Chondrocyte (in vitro differentiated cells): ENCODE data around the gene NINJ2. TPM values are rescaled to one million over a fixed set of nuclear protein-coding genes. Genes with fewer than 3 reads are reported as not detected.

Experiments used
- DNase-seq: peaks from one replicate; pipeline ENCODE4 v3.0.0; 2021; ENCODE audit warnings: mixed read lengths, low spot score
- H3K27ac Mint-ChIP-seq: one replicate; pipeline ENCODE4 v1.8.0; 2021; ENCODE audit warnings: mild to moderate bottlenecking, moderate library complexity, mixed read lengths; ENCODE audit not compliant: unreplicated experiment
- H3K27me3 Mint-ChIP-seq: 2 replicates; pipeline ENCODE4 v1.8.0; 2021; ENCODE audit warnings: low read depth, mixed read lengths
- H3K36me3 Mint-ChIP-seq: 2 replicates; pipeline ENCODE4 v1.8.0; 2021; ENCODE audit warnings: low read depth, mixed read lengths
- H3K4me1 Mint-ChIP-seq: 2 replicates; pipeline ENCODE4 v1.8.0; 2021; ENCODE audit warnings: low read depth, mild to moderate bottlenecking, mixed read lengths
- H3K4me3 Mint-ChIP-seq: one replicate; pipeline ENCODE4 v1.8.0; 2021; ENCODE audit warnings: mild to moderate bottlenecking, moderate library complexity, mixed read lengths; ENCODE audit not compliant: unreplicated experiment
- H3K9me3 Mint-ChIP-seq: 2 replicates; pipeline ENCODE4 v1.8.0; 2021; ENCODE audit warnings: low read depth, mixed read lengths
- CTCF ChIP-seq: fragments of 200-600 bp; sonication (generic); IDR thresholded peaks from 2 replicates; pipeline ENCODE4 v1.5.0; 2021; ENCODE audit warnings: antibody characterized with exemption, mild to moderate bottlenecking, moderate library complexity
- total RNA-seq: library from RNA; stranded (reverse); gene quantifications from 3 replicates; pipeline ENCODE4 v1.2.1, GENCODE V29; 2021

NINJ2 gene
- total RNA-seq, 1 donor from 2014 or later: 2.1 TPM

- H3K36me3 Mint-ChIP-seq: no peaks in the 10 kb centered on the region
- TF ChIP-seq CTCF: no peak
- H3K4me3 Mint-ChIP-seq: no peak overlapping the region
- no peaks in the 10 kb centered on the region for H3K9me3 Mint-ChIP-seq
- no peaks in the 10 kb centered on the region for H3K27me3 Mint-ChIP-seq
- peaks cover 43% of the 10 kb centered on the region for H3K4me1 Mint-ChIP-seq
- DNase-seq: peak; percentile 44
- H3K27ac Mint-ChIP-seq: no peak overlapping the region
Observed at GRCh38 chr12:608413-608812, 54.8 kb downstream of the NINJ2 start.

- Mint-ChIP-seq H3K27me3 (no peaks in the 10 kb centered on the region), H3K9me3 (no peaks in the 10 kb centered on the region), H3K27ac (no peak overlapping the region), H3K4me1 (peaks cover 43% of the 10 kb centered on the region), H3K4me3 (no peak overlapping the region), H3K36me3 (no peaks in the 10 kb centered on the region)
- no peak for TF ChIP-seq CTCF
- peak; percentile 40 for DNase-seq
Observed at GRCh38 chr12:607541-608001, 55.7 kb downstream of the NINJ2 start.

DNA sequence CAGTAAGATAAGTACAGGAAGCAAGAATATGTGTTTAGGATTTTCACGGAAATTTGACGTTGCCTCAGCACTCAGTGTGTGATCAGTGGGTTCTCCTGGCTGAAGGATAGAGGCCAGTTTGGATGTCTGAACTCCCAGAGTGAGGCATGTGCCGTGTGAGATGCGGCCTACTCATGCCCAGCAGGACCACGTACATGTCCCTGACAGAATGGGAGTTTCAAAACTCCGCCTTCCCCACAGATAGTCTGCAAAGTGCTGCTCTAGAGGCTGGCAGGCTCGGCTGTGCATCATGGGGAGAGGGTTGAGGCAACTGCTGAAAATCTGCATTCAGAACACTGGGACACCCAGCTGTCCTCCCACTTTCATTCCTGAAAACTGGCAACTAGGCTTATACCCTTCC lies 58.3 kb downstream of the NINJ2 start:
- peak; percentile 44 for DNase-seq
- Mint-ChIP-seq H3K27ac (no peak overlapping the region), H3K4me1 (peaks cover 34% of the 10 kb centered on the region), H3K36me3 (no peaks in the 10 kb centered on the region), H3K9me3 (no peaks in the 10 kb centered on the region), H3K4me3 (no peak overlapping the region), H3K27me3 (no peaks in the 10 kb centered on the region)
- no peak for TF ChIP-seq CTCF

GRCh38 chr12:602700-603068 lies 60.6 kb downstream of the NINJ2 start:
- Mint-ChIP-seq H3K4me3 (no peak overlapping the region), H3K27me3 (no peaks in the 10 kb centered on the region), H3K36me3 (no peaks in the 10 kb centered on the region), H3K9me3 (no peaks in the 10 kb centered on the region), H3K4me1 (peaks cover 35% of the 10 kb centered on the region), H3K27ac (no peak overlapping the region)
- DNase-seq: no peak
- TF ChIP-seq CTCF: no peak

DNA sequence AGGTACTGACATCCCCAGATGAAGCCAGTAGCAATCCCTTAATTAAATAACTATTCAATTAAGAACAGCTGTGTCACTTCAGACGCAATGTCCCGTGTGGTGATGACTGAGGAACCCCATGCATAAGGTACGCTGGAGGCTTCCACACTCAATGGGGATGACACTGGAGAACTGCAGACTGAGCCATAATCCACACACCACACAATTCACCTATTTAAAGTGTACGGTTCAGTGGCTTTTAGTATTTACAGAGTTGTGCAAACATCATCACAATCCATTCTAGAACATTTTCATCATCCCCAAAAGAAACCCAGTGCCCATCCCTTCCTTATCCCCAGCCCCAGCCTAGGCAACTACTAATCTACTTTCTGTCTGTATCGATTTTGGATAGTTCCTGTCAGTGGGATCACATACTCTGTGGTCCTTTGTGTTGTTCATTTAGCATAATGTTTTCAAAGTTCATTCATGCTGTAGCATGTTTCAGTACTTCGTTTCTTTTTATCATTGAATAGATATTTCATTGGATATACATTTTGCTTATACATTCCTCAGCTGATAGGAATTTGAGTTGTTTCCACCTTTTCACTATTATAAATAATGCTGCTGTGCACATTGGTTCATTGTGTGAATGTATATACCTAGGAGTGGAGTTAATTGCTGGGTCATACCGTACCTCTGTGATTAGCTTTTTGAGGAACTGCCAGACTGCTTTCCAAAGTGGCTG lies 61.1 kb downstream of the NINJ2 start:
- peaks cover 30% of the 10 kb centered on the region for H3K4me1 Mint-ChIP-seq
- H3K27me3 Mint-ChIP-seq: no peaks in the 10 kb centered on the region

More for the DNA sequence above, 61.1 kb downstream of the NINJ2 start:
- Mint-ChIP-seq H3K9me3 (no peaks in the 10 kb centered on the region), H3K36me3 (no peaks in the 10 kb centered on the region), H3K27ac (no peak overlapping the region), H3K4me3 (no peak overlapping the region)
- no peak for TF ChIP-seq CTCF
- no peak for DNase-seq
